Ascending aorta (tissue), 2 donors: Measurements from ENCODE around the gene ACACA. TPM values are rescaled to one million over a fixed set of nuclear protein-coding genes. Genes with fewer than 3 reads are reported as not detected.

Experiments used
- DNase-seq, 2 donors: peaks; one replicate each; pipeline ENCODE4 v3.0.0-alpha.2; 2019; ENCODE audit warnings: low spot score in 2 of 2
- H3K27ac ChIP-seq, 2 donors: fragments of 200-600 bp; sonication (generic); one replicate each; pipeline ENCODE4 v1.5.1; 2016 to 2017; ENCODE audit warnings: mild to moderate bottlenecking in 1 of 2
- H3K27me3 ChIP-seq: fragments of 200-600 bp; sonication (generic); one replicate; pipeline ENCODE4 v1.5.1; 2017
- H3K36me3 ChIP-seq, 2 donors: fragments of 200-600 bp; sonication (generic); one replicate each; pipeline ENCODE4 v1.5.1; 2016
- H3K4me1 ChIP-seq, 2 donors: fragments of 200-600 bp; sonication (generic); one replicate each; pipeline ENCODE4 v1.5.1; 2016 to 2017; ENCODE audit warnings: mild to moderate bottlenecking in 1 of 2
- H3K4me3 ChIP-seq, 2 donors: fragments of 200-600 bp; sonication (generic); one replicate each; pipeline ENCODE4 v1.5.1; 2016 to 2017; ENCODE audit warnings: mild to moderate bottlenecking in 1 of 2
- H3K9me3 ChIP-seq, 2 donors: fragments of 200-600 bp; sonication (generic); one replicate each; pipeline ENCODE4 v1.5.1; 2016
- intact Hi-C: fragments of 100-400 bp; cut with DNase I; formaldehyde crosslinking; loops from one replicate; pipeline ENCODE4 v1.15.1; 2023
- total RNA-seq: library from RNA; depleted of rRNA; stranded (reverse); fragments of >200 nt; gene quantifications from one replicate; pipeline ENCODE4 v1.1.0, GENCODE V29; 2016
- TF ChIP-seq, protein P1 (sequence below), 3 experiments: fragments of 200-600 bp in 2 of 3; fragments of 450-650 bp in 1 of 3; sonication (generic) in 2 of 3; IDR thresholded peaks; one replicate each; pipeline ENCODE4 v1.5.1; 2016 to 2019; ENCODE audit warnings: antibody characterized with exemption in 3 of 3, mild to moderate bottlenecking in 1 of 3, moderate library complexity in 1 of 3

The ACACA gene
- total RNA-seq, 1 donor from 2014 or later, result 69.0 TPM

- Histone ChIP-seq H3K4me1 (no peaks in the 10 kb centered on the region), H3K27me3 (no peaks in the 10 kb centered on the region), H3K36me3 (peaks cover 19 to 25% of the 10 kb centered on the region in 2 donors), H3K4me3 (no peak overlapping the region), H3K9me3 (no peaks in the 10 kb centered on the region), H3K27ac (no peak overlapping the region)
- TF ChIP-seq, protein P1, sequence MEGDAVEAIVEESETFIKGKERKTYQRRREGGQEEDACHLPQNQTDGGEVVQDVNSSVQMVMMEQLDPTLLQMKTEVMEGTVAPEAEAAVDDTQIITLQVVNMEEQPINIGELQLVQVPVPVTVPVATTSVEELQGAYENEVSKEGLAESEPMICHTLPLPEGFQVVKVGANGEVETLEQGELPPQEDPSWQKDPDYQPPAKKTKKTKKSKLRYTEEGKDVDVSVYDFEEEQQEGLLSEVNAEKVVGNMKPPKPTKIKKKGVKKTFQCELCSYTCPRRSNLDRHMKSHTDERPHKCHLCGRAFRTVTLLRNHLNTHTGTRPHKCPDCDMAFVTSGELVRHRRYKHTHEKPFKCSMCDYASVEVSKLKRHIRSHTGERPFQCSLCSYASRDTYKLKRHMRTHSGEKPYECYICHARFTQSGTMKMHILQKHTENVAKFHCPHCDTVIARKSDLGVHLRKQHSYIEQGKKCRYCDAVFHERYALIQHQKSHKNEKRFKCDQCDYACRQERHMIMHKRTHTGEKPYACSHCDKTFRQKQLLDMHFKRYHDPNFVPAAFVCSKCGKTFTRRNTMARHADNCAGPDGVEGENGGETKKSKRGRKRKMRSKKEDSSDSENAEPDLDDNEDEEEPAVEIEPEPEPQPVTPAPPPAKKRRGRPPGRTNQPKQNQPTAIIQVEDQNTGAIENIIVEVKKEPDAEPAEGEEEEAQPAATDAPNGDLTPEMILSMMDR (IDR thresholded peaks at IDR 0.05), result no peak
- intact Hi-C loops, result no loop called here
- no peak for DNase-seq
These were observed 133.1 kb downstream of the ACACA start for GRCh38 chr17:37273409-37274051.

DNA sequence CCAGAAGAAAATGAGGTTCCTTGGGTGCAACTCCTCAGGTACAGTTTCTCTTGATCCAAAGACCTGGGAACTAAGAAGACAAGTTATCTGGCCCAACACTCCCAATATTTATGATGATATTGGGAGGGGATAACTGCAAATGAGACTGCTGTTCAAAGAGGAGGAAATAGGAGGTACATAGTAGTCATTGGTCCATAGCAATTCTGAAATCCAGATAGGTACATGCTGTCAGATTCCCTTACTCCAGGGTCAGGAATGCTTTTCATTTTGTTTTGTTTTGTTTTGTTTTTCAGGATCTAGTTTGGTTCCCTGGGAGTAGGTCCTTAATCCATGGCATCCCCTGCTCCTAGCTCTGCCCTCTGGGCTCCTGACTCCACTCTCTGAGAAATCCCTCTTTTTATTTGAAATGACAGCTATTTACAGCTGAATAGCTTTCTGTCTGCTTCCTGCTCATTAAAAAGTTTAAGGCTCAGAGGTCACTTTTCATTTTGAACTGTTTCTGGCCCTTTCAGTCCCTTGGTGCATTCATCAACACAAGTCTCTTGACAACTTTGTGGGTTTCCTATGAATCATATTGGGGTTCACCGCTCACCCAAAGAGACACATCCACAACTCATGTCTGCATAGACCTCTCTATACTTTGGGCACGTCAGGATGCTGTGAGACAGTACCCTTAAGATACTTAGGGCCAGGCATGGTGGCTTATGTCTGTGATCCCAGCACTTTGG is 141.0 kb downstream of the ACACA start:
- DNase-seq, result no peak
- intact Hi-C loops, result no loop called here
- Histone ChIP-seq H3K27ac (no peak overlapping the region), H3K27me3 (no peaks in the 10 kb centered on the region), H3K4me3 (no peak overlapping the region), H3K36me3 (peaks cover 36 to 42% of the 10 kb centered on the region in 2 donors), H3K4me1 (no peaks in the 10 kb centered on the region), H3K9me3 (peaks cover 0 to 7% of the 10 kb centered on the region in 2 donors)
- TF ChIP-seq, protein P1 (IDR thresholded peaks at IDR 0.05), result no peak

DNA sequence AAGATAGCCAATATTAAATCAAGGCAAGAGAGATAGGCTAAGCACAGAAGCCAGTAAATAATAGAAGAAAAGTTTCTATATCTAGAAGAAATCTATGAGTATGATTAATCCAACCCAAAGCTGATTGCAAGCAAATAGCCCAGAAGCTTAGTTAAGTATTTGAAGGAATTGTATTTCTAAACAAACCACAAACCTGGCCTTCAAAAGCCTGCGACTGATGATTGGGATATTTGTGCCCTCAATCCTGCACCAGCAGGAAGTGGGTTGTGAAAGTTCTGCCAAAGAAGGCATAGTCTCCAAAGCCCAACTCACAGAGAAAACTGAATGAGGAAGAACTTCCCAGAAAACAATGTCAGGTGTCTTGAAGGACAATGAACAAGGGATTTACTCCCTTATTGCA is 145.3 kb downstream of the ACACA start:
- Histone ChIP-seq H3K4me1 (no peaks in the 10 kb centered on the region), H3K36me3 (peaks cover 23 to 40% of the 10 kb centered on the region in 2 donors), H3K4me3 (no peak overlapping the region), H3K9me3 (peaks cover 0 to 7% of the 10 kb centered on the region in 2 donors), H3K27me3 (no peaks in the 10 kb centered on the region), H3K27ac (no peak overlapping the region)
- intact Hi-C loops, result no loop called here
- TF ChIP-seq, protein P1 (IDR thresholded peaks at IDR 0.05), result no peak
- DNase-seq, result no peak

- Histone ChIP-seq H3K4me1 (no peaks in the 10 kb centered on the region), H3K9me3 (no peaks in the 10 kb centered on the region), H3K36me3 (peaks cover 11 to 20% of the 10 kb centered on the region in 2 donors), H3K4me3 (no peak overlapping the region), H3K27me3 (no peaks in the 10 kb centered on the region), H3K27ac (no peak overlapping the region)
- DNase-seq, result no peak
- TF ChIP-seq, protein P1 (IDR thresholded peaks at IDR 0.05), result no peak
- intact Hi-C loops, result no loop called here
These were observed 147.5 kb downstream of the ACACA start for GRCh38 chr17:37259030-37259735.

DNA sequence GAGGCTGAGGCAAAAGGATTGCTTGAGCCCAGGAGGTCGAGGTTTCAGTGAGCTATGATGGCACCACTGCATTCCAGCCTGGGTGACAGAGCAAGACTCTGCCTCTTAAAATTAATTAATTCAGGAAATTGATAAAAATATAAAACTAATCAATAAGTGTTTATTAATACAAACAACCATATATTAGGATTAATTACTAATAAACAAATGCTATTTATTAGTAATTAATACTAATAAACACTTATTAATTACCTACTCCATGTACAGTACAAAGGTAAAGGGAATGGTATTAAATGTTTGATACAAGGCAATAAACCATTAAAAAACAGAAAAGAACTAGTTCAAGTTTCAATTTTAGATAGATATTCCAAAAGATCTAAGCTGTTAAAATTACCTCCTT is 150.0 kb downstream of the ACACA start:
- Histone ChIP-seq H3K27ac (no peak overlapping the region), H3K27me3 (no peaks in the 10 kb centered on the region), H3K4me1 (no peaks in the 10 kb centered on the region), H3K9me3 (no peaks in the 10 kb centered on the region), H3K36me3 (peaks cover 6 to 11% of the 10 kb centered on the region in 2 donors), H3K4me3 (no peak overlapping the region)
- DNase-seq, result no peak
- TF ChIP-seq, protein P1 (IDR thresholded peaks at IDR 0.05), result no peak
- intact Hi-C loops, result no loop called here
